ENCODE data around the gene TMEM165. TPM values are rescaled to one million over a fixed set of nuclear protein-coding genes. Genes with fewer than 3 reads are reported as not detected.

The TMEM165 gene
- total RNA-seq, 2 experiments from 2014 or later = 44.8 to 46.0 TPM

- no peaks in the 10 kb centered on the region for H3K9me3 ChIP-seq (ENCODE audit: control insufficient read depth in 1 of 2, insufficient read depth in 1 of 2, low read length in 2 of 2)
- H3K27me3 Mint-ChIP-seq = no peaks in the 10 kb centered on the region
- TF ChIP-seq CTCF (IDR thresholded peaks at IDR 0.05) = no peak
- ChIA-PET CTCF (interaction anchor here (0.9 kb wide), 1 partner anchor 10 kb away, joined by 3 read pairs; no protein-coding TSS in a partner anchor), POLR2A (no interaction called here)
- H3K4me3 Mint-ChIP-seq = no peak overlapping the region
- no peak for ATAC-seq (ENCODE audit: poor library complexity)
- no peaks in the 10 kb centered on the region for H3K27me3 ChIP-seq (ENCODE audit: control insufficient read depth in 1 of 2, insufficient read depth in 2 of 2, low read length in 2 of 2)
- no peak for DNase-seq
- no peaks in the 10 kb centered on the region for H3K4me1 Mint-ChIP-seq (ENCODE audit: low read depth)
- H3K36me3 Mint-ChIP-seq (ENCODE audit: low read depth) = no peaks in the 10 kb centered on the region
- no peaks in the 10 kb centered on the region for H3K4me1 ChIP-seq (ENCODE audit: insufficient read depth, low read length)
- no peaks in the 10 kb centered on the region for H3K9me3 Mint-ChIP-seq
- no peak overlapping the region for H3K27ac Mint-ChIP-seq
- H3K4me3 ChIP-seq (ENCODE audit: low read length) = no peak overlapping the region
- no peaks in the 10 kb centered on the region for H3K36me3 ChIP-seq (ENCODE audit: insufficient read depth, low read length)
- intact Hi-C loops (cut with DNase I, micrococcal nuclease) = no loop called here
- H3K27ac ChIP-seq (ENCODE audit: low read depth in 1 of 2, low read length in 2 of 2) = no peak overlapping the region
These were observed 30.9 kb upstream of the TMEM165 start for GRCh38 chr4:55364691-55365344.

- TF ChIP-seq CTCF (IDR thresholded peaks at IDR 0.05) = no peak
- no peak for ATAC-seq (ENCODE audit: poor library complexity)
- no peaks in the 10 kb centered on the region for H3K9me3 Mint-ChIP-seq
- intact Hi-C loops (cut with DNase I, micrococcal nuclease) = no loop called here
- H3K4me1 ChIP-seq (ENCODE audit: insufficient read depth, low read length) = no peaks in the 10 kb centered on the region
- no peak overlapping the region for H3K27ac ChIP-seq (ENCODE audit: low read depth in 1 of 2, low read length in 2 of 2)
- no peak overlapping the region for H3K27ac Mint-ChIP-seq
- H3K27me3 Mint-ChIP-seq = no peaks in the 10 kb centered on the region
- no peaks in the 10 kb centered on the region for H3K9me3 ChIP-seq (ENCODE audit: control insufficient read depth in 1 of 2, insufficient read depth in 1 of 2, low read length in 2 of 2)
- CTCF ChIA-PET = no interaction called here
- H3K27me3 ChIP-seq (ENCODE audit: control insufficient read depth in 1 of 2, insufficient read depth in 2 of 2, low read length in 2 of 2) = no peaks in the 10 kb centered on the region
- H3K36me3 ChIP-seq (ENCODE audit: insufficient read depth, low read length) = no peaks in the 10 kb centered on the region
- H3K4me3 ChIP-seq (ENCODE audit: low read length) = no peak overlapping the region
- H3K4me3 Mint-ChIP-seq = no peak overlapping the region
- POLR2A ChIA-PET = no interaction called here
- no peak for DNase-seq
- H3K36me3 Mint-ChIP-seq (ENCODE audit: low read depth) = no peaks in the 10 kb centered on the region
- H3K4me1 Mint-ChIP-seq (ENCODE audit: low read depth) = no peaks in the 10 kb centered on the region
These were observed 30.4 kb upstream of the TMEM165 start for GRCh38 chr4:55365345-55365728.

DNA sequence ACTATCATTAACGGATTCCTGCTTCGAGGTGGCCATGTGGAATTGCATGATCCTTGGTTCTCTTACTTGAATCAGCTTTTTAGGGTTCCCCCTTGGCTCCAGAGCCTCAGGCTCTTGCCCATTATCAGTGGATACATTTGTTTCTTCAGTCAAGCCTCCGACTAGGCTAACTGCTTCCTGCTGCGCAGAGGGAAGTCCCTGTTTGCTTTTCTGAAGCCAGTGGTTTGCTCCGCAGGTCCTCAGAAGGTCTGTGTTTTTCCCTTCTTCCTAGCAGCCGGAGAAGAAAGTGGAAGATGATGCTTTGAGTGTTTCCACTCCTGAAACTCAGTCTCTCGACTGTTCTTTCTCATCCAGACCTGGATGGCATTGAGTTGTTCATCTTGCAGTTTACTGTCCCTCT lies 29.1 kb upstream of the TMEM165 start:
- Histone ChIP-seq H3K4me1 (ENCODE audit: insufficient read depth, low read length) (no peaks in the 10 kb centered on the region), H3K27ac (ENCODE audit: low read depth in 1 of 2, low read length in 2 of 2) (no peak overlapping the region), H3K9me3 (ENCODE audit: control insufficient read depth in 1 of 2, insufficient read depth in 1 of 2, low read length in 2 of 2) (no peaks in the 10 kb centered on the region), H3K27me3 (ENCODE audit: control insufficient read depth in 1 of 2, insufficient read depth in 2 of 2, low read length in 2 of 2) (no peaks in the 10 kb centered on the region), H3K4me3 (ENCODE audit: low read length) (no peak overlapping the region), H3K36me3 (ENCODE audit: insufficient read depth, low read length) (no peaks in the 10 kb centered on the region)
- CTCF ChIA-PET = no interaction called here
- Mint-ChIP-seq H3K4me3 (no peak overlapping the region), H3K27me3 (no peaks in the 10 kb centered on the region), H3K4me1 (ENCODE audit: low read depth) (no peaks in the 10 kb centered on the region), H3K9me3 (no peaks in the 10 kb centered on the region), H3K27ac (no peak overlapping the region), H3K36me3 (ENCODE audit: low read depth) (no peaks in the 10 kb centered on the region)
- no peak for TF ChIP-seq CTCF (IDR thresholded peaks at IDR 0.05)
- POLR2A ChIA-PET = no interaction called here
- ATAC-seq (ENCODE audit: poor library complexity) (no peak), DNase-seq (no peak)
- intact Hi-C loops (cut with DNase I, micrococcal nuclease) = no loop called here

Data from CD4-positive, alpha-beta T cell (primary cell).